ENCODE measurements around the gene SMC1B.
"Not testable (repeated sequence)": the region's sequence is repeated elsewhere in the genome, so short reads cannot be mapped to it uniquely, and the experiment has no call there.

The SMC1B gene

GRCh38 chr22:45359627-45360026, 53.8 kb downstream of the SMC1B start:
- TF ChIP-seq TAF1 (IDR thresholded peaks at IDR 0.05; ENCODE audit: borderline replicate concordance, low read depth, low read length) (no peak), POLR2AphosphoS5 (IDR thresholded peaks at IDR 0.05; ENCODE audit: low read depth, low read length) (no peak), POLR2A (IDR thresholded peaks at IDR 0.05; ENCODE audit: low read depth, low read length) (no peak)
- DNase-seq (ENCODE audit: insufficient read length) (no peak), FAIRE-seq (no peak)

- FAIRE-seq (no peak), DNase-seq (ENCODE audit: insufficient read length) (no peak)
- TF ChIP-seq POLR2AphosphoS5 (IDR thresholded peaks at IDR 0.05; ENCODE audit: low read depth, low read length): no peak
- TF ChIP-seq POLR2A (IDR thresholded peaks at IDR 0.05; ENCODE audit: low read depth, low read length): no peak
- TF ChIP-seq TAF1 (IDR thresholded peaks at IDR 0.05; ENCODE audit: borderline replicate concordance, low read depth, low read length): no peak
Measured at GRCh38 chr22:45358127-45358526, 55.3 kb downstream of the SMC1B start.

- no peak for FAIRE-seq
- TF ChIP-seq POLR2AphosphoS5 (IDR thresholded peaks at IDR 0.05; ENCODE audit: low read depth, low read length) (no peak), POLR2A (IDR thresholded peaks at IDR 0.05; ENCODE audit: low read depth, low read length) (no peak), TAF1 (IDR thresholded peaks at IDR 0.05; ENCODE audit: borderline replicate concordance, low read depth, low read length) (no peak)
- DNase-seq (ENCODE audit: insufficient read length): no peak
Measured at GRCh38 chr22:45357490-45357889, 55.9 kb downstream of the SMC1B start.

GRCh38 chr22:45353786-45354185, 59.6 kb downstream of the SMC1B start:
- no peak for FAIRE-seq
- DNase-seq (ENCODE audit: insufficient read length): no peak
- TF ChIP-seq POLR2A (IDR thresholded peaks at IDR 0.05; ENCODE audit: low read depth, low read length) (no peak), TAF1 (IDR thresholded peaks at IDR 0.05; ENCODE audit: borderline replicate concordance, low read depth, low read length) (no peak), POLR2AphosphoS5 (IDR thresholded peaks at IDR 0.05; ENCODE audit: low read depth, low read length) (no peak)

GRCh38 chr22:45352757-45353156, 60.6 kb downstream of the SMC1B start:
- not testable (repeated sequence) for FAIRE-seq; DNase-seq (ENCODE audit: insufficient read length)

GRCh38 chr22:45351956-45352355, 61.4 kb downstream of the SMC1B start:
- DNase-seq (ENCODE audit: insufficient read length) (no peak), FAIRE-seq (no peak)
- TF ChIP-seq TAF1 (IDR thresholded peaks at IDR 0.05; ENCODE audit: borderline replicate concordance, low read depth, low read length) (no peak), POLR2AphosphoS5 (IDR thresholded peaks at IDR 0.05; ENCODE audit: low read depth, low read length) (no peak), POLR2A (IDR thresholded peaks at IDR 0.05; ENCODE audit: low read depth, low read length) (no peak)

GRCh38 chr22:45349916-45350315, 63.5 kb downstream of the SMC1B start:
- TF ChIP-seq POLR2AphosphoS5 (IDR thresholded peaks at IDR 0.05; ENCODE audit: low read depth, low read length) (no peak), TAF1 (IDR thresholded peaks at IDR 0.05; ENCODE audit: borderline replicate concordance, low read depth, low read length) (no peak), POLR2A (IDR thresholded peaks at IDR 0.05; ENCODE audit: low read depth, low read length) (no peak)
- no peak for FAIRE-seq
- DNase-seq (ENCODE audit: insufficient read length): no peak

GRCh38 chr22:45344334-45344733, 69.1 kb downstream of the SMC1B start:
- TF ChIP-seq TAF1 (IDR thresholded peaks at IDR 0.05; ENCODE audit: borderline replicate concordance, low read depth, low read length) (no peak), POLR2AphosphoS5 (IDR thresholded peaks at IDR 0.05; ENCODE audit: low read depth, low read length) (no peak), POLR2A (IDR thresholded peaks at IDR 0.05; ENCODE audit: low read depth, low read length) (no peak)
- no peak for FAIRE-seq
- DNase-seq (ENCODE audit: insufficient read length): no peak

- no peak for DNase-seq (ENCODE audit: insufficient read length)
- no peak for FAIRE-seq
- TF ChIP-seq POLR2A (IDR thresholded peaks at IDR 0.05; ENCODE audit: low read depth, low read length): no peak
- no peak for TF ChIP-seq TAF1 (IDR thresholded peaks at IDR 0.05; ENCODE audit: borderline replicate concordance, low read depth, low read length)
- TF ChIP-seq POLR2AphosphoS5 (IDR thresholded peaks at IDR 0.05; ENCODE audit: low read depth, low read length): no peak
Measured at GRCh38 chr22:45343143-45343542, 70.3 kb downstream of the SMC1B start.

- FAIRE-seq (no peak), DNase-seq (ENCODE audit: insufficient read length) (no peak)
- TF ChIP-seq POLR2A (IDR thresholded peaks at IDR 0.05; ENCODE audit: low read depth, low read length) (no peak), TAF1 (IDR thresholded peaks at IDR 0.05; ENCODE audit: borderline replicate concordance, low read depth, low read length) (no peak), POLR2AphosphoS5 (IDR thresholded peaks at IDR 0.05; ENCODE audit: low read depth, low read length) (no peak)
Measured at GRCh38 chr22:45341498-45341897, 71.9 kb downstream of the SMC1B start.

- no peak for DNase-seq (ENCODE audit: insufficient read length)
- no peak for FAIRE-seq
- TF ChIP-seq POLR2A (IDR thresholded peaks at IDR 0.05; ENCODE audit: low read depth, low read length) (no peak), POLR2AphosphoS5 (IDR thresholded peaks at IDR 0.05; ENCODE audit: low read depth, low read length) (no peak), TAF1 (IDR thresholded peaks at IDR 0.05; ENCODE audit: borderline replicate concordance, low read depth, low read length) (no peak)
Measured at GRCh38 chr22:45340323-45340722, 73.1 kb downstream of the SMC1B start.

GRCh38 chr22:45338795-45339194, 74.6 kb downstream of the SMC1B start:
- no peak for DNase-seq (ENCODE audit: insufficient read length)
- no peak for FAIRE-seq
- TF ChIP-seq TAF1 (IDR thresholded peaks at IDR 0.05; ENCODE audit: borderline replicate concordance, low read depth, low read length) (no peak), POLR2A (IDR thresholded peaks at IDR 0.05; ENCODE audit: low read depth, low read length) (no peak), POLR2AphosphoS5 (IDR thresholded peaks at IDR 0.05; ENCODE audit: low read depth, low read length) (no peak)

- FAIRE-seq (no peak), DNase-seq (ENCODE audit: insufficient read length) (no peak)
- no peak for TF ChIP-seq POLR2A (IDR thresholded peaks at IDR 0.05; ENCODE audit: low read depth, low read length)
- TF ChIP-seq POLR2AphosphoS5 (IDR thresholded peaks at IDR 0.05; ENCODE audit: low read depth, low read length): no peak
- TF ChIP-seq TAF1 (IDR thresholded peaks at IDR 0.05; ENCODE audit: borderline replicate concordance, low read depth, low read length): no peak
Measured at GRCh38 chr22:45337536-45337935, 75.9 kb downstream of the SMC1B start.

Data from GM12892 (cell line).